IPS DF 4.7 (cell line): ENCODE results near the gene FGA.

Experiments used
- DNase-seq: peaks from one replicate; pipeline ENCODE4 v3.0.0-alpha.2; 2013; ENCODE audit warnings: low spot score; ENCODE audit errors: extremely low read depth

FGA gene

GRCh38 chr4:154583230-154583629 lies 7.3 kb downstream of the FGA start:
- DNase-seq, result no peak

- no peak for DNase-seq
Measured at GRCh38 chr4:154582723-154583122, 7.8 kb downstream of the FGA start.

- no peak for DNase-seq
Measured at GRCh38 chr4:154579927-154580326, 10.6 kb downstream of the FGA start.

- DNase-seq, result no peak
Measured at GRCh38 chr4:154578919-154579318, 11.6 kb downstream of the FGA start.

- no peak for DNase-seq
Measured at GRCh38 chr4:154577324-154577723, 13.2 kb downstream of the FGA start.

GRCh38 chr4:154574311-154574710 lies 16.2 kb downstream of the FGA start:
- no peak for DNase-seq

- DNase-seq, result no peak
Measured at GRCh38 chr4:154573190-154573870, 17.2 kb downstream of the FGA start.

- DNase-seq, result no peak
Measured at GRCh38 chr4:154569584-154569983, 21.0 kb downstream of the FGA start.

GRCh38 chr4:154569028-154569427 lies 21.5 kb downstream of the FGA start:
- DNase-seq, result no peak

- no peak for DNase-seq
Measured at GRCh38 chr4:154566639-154567204, 23.8 kb downstream of the FGA start.

- no peak for DNase-seq
Measured at GRCh38 chr4:154565704-154566103, 24.8 kb downstream of the FGA start.

- no peak for DNase-seq
Measured at GRCh38 chr4:154564311-154564710, 26.2 kb downstream of the FGA start.

GRCh38 chr4:154562697-154563254 lies 27.8 kb downstream of the FGA start, which contains the start of gene FGB:
TSS of gene FGB (plus strand) at chr4:154563011. CDS start at chr4:154563019, 8 bp downstream.
- DNase-seq, result no peak

GRCh38 chr4:154560824-154561231 lies 29.7 kb downstream of the FGA start:
- DNase-seq, result no peak

GRCh38 chr4:154560419-154560801 lies 30.1 kb downstream of the FGA start:
- no peak for DNase-seq

GRCh38 chr4:154559494-154560418 lies 30.8 kb downstream of the FGA start:
- peak; percentile 49 for DNase-seq

- DNase-seq, result no peak
Measured at GRCh38 chr4:154559141-154559493, 31.4 kb downstream of the FGA start.

GRCh38 chr4:154551872-154552686 lies 38.5 kb downstream of the FGA start:
- no peak for DNase-seq

- DNase-seq, result peak; percentile 76
Measured at GRCh38 chr4:154549894-154550790, 40.4 kb downstream of the FGA start, which contains the start of gene PLRG1. TSS of gene PLRG1 (minus strand) at chr4:154550400. CDS start at chr4:154550308, 92 bp downstream.

GRCh38 chr4:154545689-154546088 lies 44.9 kb downstream of the FGA start:
- no peak for DNase-seq
